Neuron (in vitro differentiated cells): ENCODE measurements around the gene ARSJ.
"Not testable (repeated sequence)": the region's sequence is repeated elsewhere in the genome, so short reads cannot be mapped to it uniquely, and the experiment has no call there.

Experiments
- H2AFZ ChIP-seq: one replicate; pipeline ENCODE4 v1.6.1; 2013; ENCODE audit warnings: low read depth, mild to moderate bottlenecking, inconsistent platforms, low read length, moderate library complexity
- H3K27me3 ChIP-seq: one replicate; pipeline ENCODE4 v1.6.1; 2013; ENCODE audit warnings: low read length; ENCODE audit not compliant: insufficient read depth
- H3K36me3 ChIP-seq: one replicate; pipeline ENCODE4 v1.6.1; 2013; ENCODE audit warnings: low read length; ENCODE audit not compliant: insufficient read depth
- H3K4me1 ChIP-seq: one replicate; pipeline ENCODE4 v1.6.1; 2013; ENCODE audit warnings: low read length; ENCODE audit not compliant: insufficient read depth
- H3K4me3 ChIP-seq: 2 replicates; pipeline ENCODE4 v1.5.1; 2013; ENCODE audit warnings: mild to moderate bottlenecking, low read length, moderate library complexity
- H3K9me3 ChIP-seq: one replicate; pipeline ENCODE4 v1.6.1; 2013; ENCODE audit warnings: low read length

The ARSJ gene

DNA sequence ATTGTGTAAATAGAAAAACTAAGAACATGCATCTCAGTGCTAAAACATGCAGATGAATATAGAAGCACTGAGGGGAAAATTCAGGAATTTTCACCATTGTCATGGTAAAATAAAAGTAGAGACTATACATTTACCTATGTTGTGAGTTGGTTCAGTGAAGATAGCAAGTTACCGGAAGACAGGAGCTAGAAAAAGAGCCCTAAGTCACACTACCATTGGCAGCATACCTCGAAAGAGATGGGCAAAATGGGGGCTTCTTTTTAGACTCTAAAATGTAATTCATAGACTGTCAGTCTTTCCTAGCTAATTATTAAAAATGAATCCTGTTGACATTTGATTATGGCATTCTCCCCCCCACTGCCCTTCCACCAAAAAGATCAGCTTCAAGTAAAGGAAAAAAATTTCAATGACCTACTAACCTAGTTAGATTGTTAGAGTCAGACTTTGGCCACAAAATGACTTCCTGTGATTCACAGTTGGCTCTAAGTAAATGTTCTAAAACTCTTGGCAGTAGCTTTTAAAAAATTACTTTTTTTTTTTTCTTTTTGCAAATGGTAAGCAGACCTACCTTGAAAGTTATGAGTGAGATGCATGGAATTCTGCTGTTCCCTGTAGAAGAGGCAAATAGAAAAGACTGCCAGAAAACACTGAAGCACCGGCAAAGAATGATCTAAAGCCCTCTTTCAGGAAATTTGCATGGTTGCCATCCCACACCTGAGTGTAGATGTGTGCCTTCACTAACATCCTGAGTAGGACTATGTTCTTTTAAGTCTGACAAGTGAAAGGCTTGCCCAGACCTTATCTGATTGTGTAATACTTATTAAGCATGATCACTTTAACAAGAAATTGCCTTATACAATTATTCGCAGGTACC, 26.4 kb upstream of the ARSJ start:
- Histone ChIP-seq H3K27me3 (no peaks in the 10 kb centered on the region), H3K4me1 (peaks cover 2% of the 10 kb centered on the region), H2AFZ (no peak overlapping the region), H3K36me3 (no peaks in the 10 kb centered on the region), H3K4me3 (no peak overlapping the region), H3K9me3 (no peaks in the 10 kb centered on the region)

GRCh38 chr4:114004483-114005226, 25.2 kb upstream of the ARSJ start:
- H2AFZ ChIP-seq, H3K4me3 ChIP-seq, H3K4me1 ChIP-seq, H3K36me3 ChIP-seq, H3K27me3 ChIP-seq, H3K9me3 ChIP-seq: not testable (repeated sequence)

GRCh38 chr4:113998531-113998930, 19.1 kb upstream of the ARSJ start:
- no peaks in the 10 kb centered on the region for H3K27me3 ChIP-seq
- no peaks in the 10 kb centered on the region for H3K4me1 ChIP-seq
- no peaks in the 10 kb centered on the region for H3K9me3 ChIP-seq
- no peaks in the 10 kb centered on the region for H3K36me3 ChIP-seq
- H3K4me3 ChIP-seq: no peak overlapping the region
- no peak overlapping the region for H2AFZ ChIP-seq

GRCh38 chr4:113998079-113998478, 18.6 kb upstream of the ARSJ start:
- no peaks in the 10 kb centered on the region for H3K9me3 ChIP-seq
- no peaks in the 10 kb centered on the region for H3K4me1 ChIP-seq
- H3K4me3 ChIP-seq: no peak overlapping the region
- H3K27me3 ChIP-seq: no peaks in the 10 kb centered on the region
- H3K36me3 ChIP-seq: no peaks in the 10 kb centered on the region
- H2AFZ ChIP-seq: no peak overlapping the region

- no peak overlapping the region for H3K4me3 ChIP-seq
Measured at GRCh38 chr4:113997206-113997605, 17.8 kb upstream of the ARSJ start.

GRCh38 chr4:113996599-113997177, 17.2 kb upstream of the ARSJ start:
- Histone ChIP-seq H3K4me1 (no peaks in the 10 kb centered on the region), H3K36me3 (no peaks in the 10 kb centered on the region), H2AFZ (no peak overlapping the region), H3K27me3 (no peaks in the 10 kb centered on the region), H3K9me3 (no peaks in the 10 kb centered on the region), H3K4me3 (no peak overlapping the region)

More at GRCh38 chr4:113997206-113997605, 17.8 kb upstream of the ARSJ start:
- Histone ChIP-seq H3K27me3 (no peaks in the 10 kb centered on the region), H3K9me3 (no peaks in the 10 kb centered on the region), H3K36me3 (no peaks in the 10 kb centered on the region), H3K4me1 (no peaks in the 10 kb centered on the region), H2AFZ (no peak overlapping the region)

DNA sequence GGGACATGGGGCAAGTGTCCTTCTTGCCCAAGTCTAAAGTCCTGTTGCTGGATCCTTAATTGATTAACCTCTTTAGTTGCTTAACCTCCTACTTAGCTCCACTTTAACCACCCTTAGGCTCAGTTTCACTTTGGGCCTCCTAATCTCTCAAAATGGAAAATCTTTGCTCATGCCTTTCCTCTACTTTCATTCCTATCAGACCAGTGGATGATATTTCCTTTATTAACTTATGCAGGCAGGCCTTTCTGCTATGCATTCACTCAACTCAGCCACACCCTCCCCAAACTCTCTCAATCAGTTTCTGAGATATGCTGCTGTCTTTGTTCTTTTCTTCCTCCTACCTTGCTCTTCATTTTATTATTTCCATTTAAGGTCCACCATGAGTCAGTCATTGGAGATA, 14.4 kb upstream of the ARSJ start:
- H3K9me3 ChIP-seq: no peaks in the 10 kb centered on the region
- no peak overlapping the region for H3K4me3 ChIP-seq
- H3K4me1 ChIP-seq: no peaks in the 10 kb centered on the region
- H3K27me3 ChIP-seq: no peaks in the 10 kb centered on the region
- H2AFZ ChIP-seq: no peak overlapping the region
- H3K36me3 ChIP-seq: no peaks in the 10 kb centered on the region

GRCh38 chr4:113990886-113991285, 11.4 kb upstream of the ARSJ start:
- no peaks in the 10 kb centered on the region for H3K9me3 ChIP-seq
- H3K27me3 ChIP-seq: no peaks in the 10 kb centered on the region
- H3K36me3 ChIP-seq: no peaks in the 10 kb centered on the region
- H3K4me3 ChIP-seq: no peak overlapping the region
- H3K4me1 ChIP-seq: no peaks in the 10 kb centered on the region
- H2AFZ ChIP-seq: no peak overlapping the region

GRCh38 chr4:113987382-113987941, 8.0 kb upstream of the ARSJ start:
- Histone ChIP-seq H3K36me3 (no peaks in the 10 kb centered on the region), H3K9me3 (no peaks in the 10 kb centered on the region), H3K4me1 (no peaks in the 10 kb centered on the region), H2AFZ (no peak overlapping the region), H3K27me3 (no peaks in the 10 kb centered on the region), H3K4me3 (no peak overlapping the region)

- Histone ChIP-seq H3K4me3 (no peak overlapping the region), H3K27me3 (peaks cover 33% of the 10 kb centered on the region), H3K36me3 (no peaks in the 10 kb centered on the region)
Measured at GRCh38 chr4:113982181-113982580, 2.7 kb upstream of the ARSJ start.

DNA sequence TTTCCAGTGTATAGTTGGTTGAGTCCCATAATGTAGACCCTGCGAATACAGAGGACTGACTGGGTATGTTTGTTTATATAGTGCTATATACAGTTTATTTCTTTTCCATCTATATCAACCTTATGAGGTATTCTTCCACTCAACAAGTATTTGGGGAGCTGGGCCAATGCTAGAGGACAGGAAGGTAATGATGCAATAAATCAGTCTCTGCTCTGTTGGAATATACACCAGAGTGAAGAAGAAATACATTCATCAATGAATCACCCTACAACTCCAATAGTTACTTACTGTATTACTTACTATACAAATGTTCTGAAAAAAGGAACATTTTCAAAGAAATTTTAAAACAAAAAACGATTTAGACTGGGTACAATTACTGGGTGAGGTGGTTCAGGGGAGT, 2.1 kb upstream of the ARSJ start:
- H2AFZ ChIP-seq: no peak overlapping the region
- H3K4me1 ChIP-seq: peaks cover 9% of the 10 kb centered on the region
- no peak overlapping the region for H3K4me3 ChIP-seq
- no peaks in the 10 kb centered on the region for H3K36me3 ChIP-seq
- no peaks in the 10 kb centered on the region for H3K9me3 ChIP-seq
- peaks cover 37% of the 10 kb centered on the region for H3K27me3 ChIP-seq

More at GRCh38 chr4:113982181-113982580, 2.7 kb upstream of the ARSJ start:
- Histone ChIP-seq H3K9me3 (no peaks in the 10 kb centered on the region), H2AFZ (no peak overlapping the region), H3K4me1 (peaks cover 9% of the 10 kb centered on the region)

GRCh38 chr4:113979905-113980615, 613 bp upstream of the ARSJ start:
- no peaks in the 10 kb centered on the region for H3K36me3 ChIP-seq
- peaks cover 9% of the 10 kb centered on the region for H3K4me1 ChIP-seq
- peak overlapping the region; percentile 57 for H3K4me3 ChIP-seq
- no peaks in the 10 kb centered on the region for H3K9me3 ChIP-seq
- peak overlapping the region; percentile 95 for H2AFZ ChIP-seq
- H3K27me3 ChIP-seq: peaks cover 37% of the 10 kb centered on the region
